ENCODE measurements around the gene UQCC5.

GRCh38 chr3:52532517-52532837 lies 3.9 kb upstream of the UQCC5 start:
- TF ChIP-seq CTCF (optimal IDR thresholded peaks at IDR 0.05 in 1 of 3, IDR thresholded peaks at IDR 0.05 in 1 of 3, conservative IDR thresholded peaks at IDR 0.05 in 1 of 3; ENCODE audit: extremely low read depth in 1 of 3, insufficient read depth in 2 of 3, low read length in 3 of 3) = no peak
- no peak for TF ChIP-seq EZH2 (IDR thresholded peaks at IDR 0.05; ENCODE audit: low read length)
